ENCODE measurements around the gene MRPL52.
"Not testable (repeated sequence)": the region's sequence is repeated elsewhere in the genome, so short reads cannot be mapped to it uniquely, and the experiment has no call there.

The MRPL52 gene

DNA sequence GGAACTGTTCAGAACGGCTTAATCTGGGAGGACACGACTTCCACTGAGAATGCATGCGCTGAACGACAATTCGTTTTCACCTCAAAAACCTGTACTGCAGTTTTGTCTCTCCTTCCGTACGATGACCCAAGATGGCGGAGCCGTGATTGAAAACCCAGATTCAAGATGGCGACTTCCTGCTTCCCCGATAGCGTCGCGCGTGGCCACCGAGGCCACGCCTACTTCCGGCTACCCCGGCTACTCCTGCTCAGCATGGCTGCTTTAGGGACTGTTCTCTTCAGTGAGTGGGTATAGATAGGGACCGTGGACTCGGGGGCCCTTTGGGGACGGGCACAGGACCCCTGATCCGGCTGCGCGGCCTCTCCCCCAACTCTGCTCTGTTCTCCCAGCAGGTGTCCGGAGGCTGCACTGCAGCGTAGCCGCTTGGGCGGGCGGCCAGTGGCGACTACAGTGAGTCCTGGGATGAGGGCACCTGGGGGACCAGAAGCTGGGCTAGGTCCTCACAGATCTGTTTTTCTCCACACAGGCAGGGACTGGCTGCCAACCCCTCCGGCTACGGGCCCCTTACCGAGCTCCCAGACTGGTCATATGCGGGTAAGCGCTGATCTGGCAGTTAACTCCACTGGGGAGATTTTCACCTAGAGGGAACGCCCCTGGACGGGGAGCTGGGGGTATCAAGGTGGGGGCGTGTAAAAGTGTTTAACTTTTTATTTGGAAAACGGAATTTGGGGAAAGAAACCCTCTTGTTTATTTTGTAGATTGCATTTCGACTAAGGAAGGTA, at the start of gene MRPL52:
TSS of gene MRPL52 (plus strand) at position 227 of the 782 bp plus-strand sequence. CDS start at position 253, 26 bp downstream.
- peak; percentile 95 for DNase-seq

DNA sequence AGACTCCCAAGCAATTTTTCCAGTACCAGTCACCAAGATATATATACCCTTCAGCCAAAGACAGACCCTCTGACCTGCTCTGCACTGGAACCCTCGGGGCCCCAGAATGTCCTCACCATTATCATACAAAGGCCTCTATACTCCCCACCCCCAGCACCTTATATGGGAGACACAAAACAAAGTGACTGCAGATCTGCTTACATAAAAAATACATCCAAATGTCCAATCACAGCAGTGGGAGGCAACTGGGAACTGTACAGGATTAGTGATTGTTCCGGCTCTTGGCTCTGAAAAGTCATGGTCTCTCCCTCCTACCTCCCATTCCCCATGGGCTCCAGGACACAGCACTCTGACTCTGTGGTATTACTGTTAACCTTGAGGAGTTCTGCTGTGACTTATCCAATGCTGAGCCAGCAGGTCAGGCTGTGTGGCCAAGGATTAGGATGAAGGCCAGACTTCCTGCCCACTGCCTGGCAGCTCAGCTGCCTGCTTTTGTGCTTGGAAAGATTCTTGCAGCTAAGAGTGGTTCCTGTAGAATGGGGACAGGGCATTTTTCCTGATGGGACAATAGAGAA, 49.5 kb upstream of the MRPL52 start:
- no peak for DNase-seq

DNA sequence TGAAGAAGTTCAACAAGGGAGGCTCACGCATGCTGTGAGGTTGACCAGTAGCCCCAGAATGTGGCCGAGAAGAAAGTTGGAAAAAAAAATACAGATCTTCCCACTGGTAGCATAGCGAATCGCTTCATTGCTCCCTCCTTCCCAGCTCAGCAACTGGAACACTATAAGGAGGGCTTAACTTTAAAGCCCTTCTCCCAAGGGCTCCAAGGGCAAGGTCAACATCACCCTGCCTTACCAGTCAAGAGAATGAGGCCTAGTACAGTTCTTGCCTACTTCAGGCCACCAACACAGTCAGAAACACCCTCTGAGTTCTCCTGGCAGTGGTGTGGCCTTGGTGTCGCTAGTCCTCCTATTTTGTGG, 48.8 kb upstream of the MRPL52 start:
- DNase-seq = no peak

DNA sequence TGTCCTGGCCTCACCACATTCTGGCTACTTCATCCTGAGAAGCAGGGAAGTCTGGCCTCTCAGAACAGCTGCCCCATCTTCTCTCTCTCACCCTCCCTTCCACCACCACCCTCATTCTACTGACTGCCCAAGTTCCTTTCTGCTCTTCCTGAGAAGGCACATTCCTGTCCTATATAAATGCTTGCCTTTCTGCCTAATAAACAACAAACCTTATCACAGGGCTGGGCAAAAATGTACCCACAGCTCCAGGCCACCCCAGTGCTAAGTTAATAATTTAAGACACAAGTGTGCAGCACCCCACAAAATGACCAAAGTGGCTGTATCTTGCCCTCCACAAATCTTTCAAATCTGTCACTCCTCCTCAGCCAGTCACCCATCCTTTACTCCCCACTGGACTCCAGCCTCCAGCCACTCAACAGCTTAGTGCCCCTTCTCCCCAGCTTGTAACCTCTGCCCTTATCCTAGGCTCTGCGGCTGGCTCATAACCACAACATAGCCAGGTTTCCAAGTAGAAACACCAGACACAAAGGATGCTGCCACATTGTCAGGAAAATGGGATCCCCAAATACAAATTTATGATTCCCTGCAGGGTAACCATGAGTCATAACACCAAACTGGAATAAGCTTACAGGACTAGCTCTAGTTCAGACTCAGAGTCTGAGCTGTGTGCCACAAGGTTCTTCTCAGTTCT, 48.2 kb upstream of the MRPL52 start:
- no peak for DNase-seq

DNA sequence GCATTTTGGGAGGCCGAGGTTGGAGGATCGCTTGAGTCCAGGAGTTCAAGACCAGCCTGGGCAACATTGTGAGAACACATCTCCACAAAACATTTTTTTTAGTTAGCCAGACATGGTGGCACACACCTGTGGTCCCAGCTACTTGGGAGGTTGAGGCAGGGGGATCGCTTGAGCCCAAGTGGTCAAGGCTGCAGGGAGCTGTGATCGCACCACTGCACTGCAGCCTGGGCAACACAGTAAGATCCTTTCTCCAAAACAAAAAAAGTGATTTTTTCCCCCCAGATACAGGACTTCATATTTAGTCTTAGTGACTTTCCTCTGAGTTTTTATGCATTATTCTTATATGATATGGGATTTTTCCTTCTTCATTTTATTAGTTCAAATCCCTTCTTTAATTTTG, 43.0 kb upstream of the MRPL52 start:
- no peak for DNase-seq

DNA sequence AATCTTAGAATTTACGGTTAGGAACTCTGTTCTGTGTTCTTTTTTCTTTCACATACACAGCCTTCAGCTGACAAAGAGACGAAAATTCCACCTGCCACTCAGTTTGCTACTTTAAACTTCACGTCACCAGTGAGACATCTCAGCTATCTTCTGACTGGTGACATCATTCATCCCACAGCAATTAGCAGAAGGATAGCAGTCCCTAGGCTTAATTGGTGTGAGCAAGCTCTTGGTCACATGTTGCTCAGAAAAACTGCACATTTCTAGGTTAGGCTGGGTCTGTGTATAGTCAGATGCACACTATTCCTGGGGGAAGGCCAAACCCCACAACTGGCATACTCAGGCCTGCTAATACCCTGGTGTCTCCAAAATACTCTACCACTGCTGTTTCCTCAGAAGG, 38.4 kb upstream of the MRPL52 start:
- DNase-seq = no peak

DNA sequence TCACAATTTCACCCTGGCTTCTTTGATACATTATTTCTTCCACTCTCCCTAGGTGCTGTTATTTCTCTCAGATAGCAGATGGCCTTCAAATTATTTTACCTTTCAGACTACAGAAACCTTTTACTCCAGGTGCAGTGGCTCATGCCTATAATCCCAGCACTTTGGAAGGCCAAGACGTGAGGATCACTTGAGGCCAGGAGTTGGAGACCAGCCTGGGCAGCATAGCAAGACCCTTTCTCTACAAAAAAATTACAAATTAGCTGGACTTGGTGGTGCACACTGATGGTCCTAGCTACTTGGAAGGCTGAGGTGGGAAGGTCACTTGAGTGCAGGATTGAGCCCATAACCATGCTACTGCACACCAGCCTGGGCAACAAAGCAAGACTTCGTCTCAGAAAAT, 37.5 kb upstream of the MRPL52 start:
- DNase-seq = no peak

DNA sequence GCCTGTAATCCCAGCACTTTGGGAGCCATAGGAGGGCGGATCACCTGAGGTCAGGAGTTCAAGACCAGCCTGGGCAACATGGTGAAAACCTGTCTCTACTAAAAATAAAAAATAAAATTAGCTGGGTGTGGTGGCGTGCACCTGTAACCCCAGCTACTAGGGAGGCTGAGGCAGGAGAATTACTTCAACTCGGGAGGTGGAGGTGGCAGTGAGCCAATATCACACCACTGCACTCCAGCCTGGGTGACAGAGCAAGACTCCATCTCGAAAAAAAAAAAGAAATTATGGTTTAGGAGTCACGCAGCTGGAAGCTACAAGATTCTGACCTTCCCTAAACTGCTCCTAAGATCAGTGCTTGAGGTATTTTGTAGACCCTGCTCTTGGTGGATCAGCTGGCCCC, 36.1 kb upstream of the MRPL52 start:
- DNase-seq = not testable (repeated sequence)

DNA sequence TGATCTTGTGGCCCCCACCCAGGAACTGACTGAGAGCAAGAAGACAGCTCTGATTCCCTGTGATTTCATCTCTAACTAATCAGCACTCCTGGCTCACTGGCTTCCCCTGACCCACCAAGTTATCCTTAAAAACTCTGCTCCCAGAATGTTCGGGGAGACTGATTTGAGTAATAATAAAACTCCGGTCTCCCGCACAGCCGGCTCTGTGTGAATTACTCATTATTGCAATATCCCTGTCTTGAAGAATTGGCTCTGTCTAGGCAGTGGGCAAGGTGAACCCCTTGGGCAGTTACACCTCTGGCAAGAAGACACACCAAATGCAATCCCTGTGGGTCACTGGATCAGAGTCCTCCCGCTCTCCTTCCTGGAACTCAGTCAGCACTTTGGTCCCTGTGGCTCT, 35.7 kb upstream of the MRPL52 start:
- DNase-seq = no peak

DNA sequence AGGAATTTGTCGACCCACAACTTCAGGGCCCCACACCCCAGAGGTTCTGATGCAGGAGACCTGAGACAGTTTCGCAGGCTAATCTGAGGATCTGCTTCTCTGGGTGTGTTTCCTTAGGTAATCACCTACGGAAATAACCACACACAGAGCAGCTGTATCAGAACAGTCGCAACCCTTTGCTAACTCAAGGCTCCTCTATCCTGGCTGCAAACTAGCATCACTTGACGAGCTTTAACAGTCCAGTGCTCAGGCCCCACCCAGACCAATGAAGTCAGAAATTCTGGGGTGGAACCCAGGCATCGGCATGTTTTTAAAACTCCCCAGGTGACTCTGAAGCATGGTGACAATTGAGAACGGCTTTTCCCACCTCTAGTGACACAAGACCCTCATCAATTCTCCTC, 35.1 kb upstream of the MRPL52 start:
- DNase-seq = no peak

DNA sequence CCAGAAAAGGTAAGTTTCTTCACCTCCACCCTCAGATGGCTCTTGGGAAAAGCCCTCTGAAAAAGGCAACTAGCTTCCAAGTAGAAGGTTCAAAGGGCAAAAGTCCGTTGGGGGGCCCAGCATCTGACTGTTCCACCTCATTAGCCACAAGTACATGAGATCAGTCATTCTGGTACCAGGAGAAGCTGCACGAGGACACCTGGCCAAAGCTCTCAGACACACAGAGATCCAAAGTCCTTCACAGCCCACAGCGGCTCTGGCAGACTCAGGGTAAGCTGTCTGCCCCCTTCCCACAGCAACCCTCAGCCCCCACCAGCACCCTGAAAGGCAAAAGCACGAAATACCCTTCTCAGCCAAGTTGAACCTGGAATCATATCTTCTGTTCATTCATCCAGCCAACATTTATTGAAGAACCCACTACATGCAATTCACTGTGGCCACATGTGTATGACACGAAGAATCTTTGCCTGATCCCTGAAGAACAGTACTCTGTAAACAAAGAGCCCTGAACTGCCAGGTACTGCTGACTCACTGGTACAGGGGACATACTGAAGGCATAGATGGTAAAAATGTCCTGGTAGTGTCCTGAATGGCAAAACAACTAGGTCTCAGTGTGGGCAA, 33.5 kb upstream of the MRPL52 start:
- DNase-seq = no peak

DNA sequence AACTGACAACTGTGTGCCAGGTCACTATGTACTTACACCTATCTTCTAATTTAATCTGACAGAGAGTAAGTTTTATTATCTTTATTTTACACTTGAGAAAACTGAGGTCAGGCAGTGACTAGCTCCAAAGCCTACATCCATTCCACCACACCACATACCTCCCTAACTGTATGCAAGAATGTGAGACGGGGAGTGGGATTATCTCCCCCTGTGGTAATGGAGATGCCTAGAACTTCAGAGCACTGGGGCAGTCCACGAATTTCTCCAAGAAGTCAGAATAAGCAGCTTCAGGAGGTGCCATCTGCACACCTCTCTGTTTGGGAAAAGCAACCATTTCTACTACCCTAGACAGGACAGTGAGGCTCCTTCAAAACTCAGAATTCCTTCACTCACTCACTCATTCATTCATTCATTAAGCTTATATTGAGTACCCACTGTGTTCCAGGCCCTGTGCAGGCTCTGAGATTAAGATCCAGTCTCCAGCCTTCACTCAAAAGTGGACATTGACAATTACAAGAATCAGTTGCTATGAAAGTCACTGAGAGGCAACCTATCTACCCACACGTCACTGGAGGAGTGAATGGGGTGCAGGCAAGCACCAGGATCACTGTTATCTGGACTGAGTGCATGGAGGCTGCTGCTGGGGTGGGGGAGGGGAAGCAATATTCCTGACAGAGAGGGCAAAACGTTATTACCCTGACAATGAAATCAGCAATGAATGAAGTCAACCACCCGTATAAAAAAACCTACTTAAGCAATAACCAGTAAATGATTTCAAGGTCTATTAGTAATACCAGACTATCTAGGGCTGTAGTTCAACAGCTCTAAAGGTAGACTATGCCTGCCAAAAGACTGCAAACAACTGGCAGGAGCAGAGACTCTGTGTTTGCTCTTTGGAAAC, 32.4 kb upstream of the MRPL52 start:
- no peak for DNase-seq

DNA sequence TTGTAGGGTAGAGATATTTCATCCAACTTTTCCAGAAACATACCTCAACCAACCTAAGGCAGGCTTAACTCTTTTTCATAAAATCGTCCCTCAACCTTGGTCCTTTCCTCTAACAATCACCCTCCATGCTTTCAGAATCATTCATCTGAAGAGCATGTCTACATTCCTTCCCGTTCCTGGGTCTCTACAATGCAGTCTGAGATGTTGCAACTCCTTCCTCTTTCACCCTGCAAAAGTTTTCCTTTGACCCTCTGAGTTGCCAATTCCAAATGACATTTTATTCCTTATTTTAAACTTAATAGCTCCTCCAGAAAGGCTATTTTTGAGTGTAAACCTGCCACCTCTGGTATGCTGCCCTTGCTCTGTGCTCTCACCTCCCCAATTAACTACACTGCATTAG, 31.2 kb upstream of the MRPL52 start:
- DNase-seq = no peak

DNA sequence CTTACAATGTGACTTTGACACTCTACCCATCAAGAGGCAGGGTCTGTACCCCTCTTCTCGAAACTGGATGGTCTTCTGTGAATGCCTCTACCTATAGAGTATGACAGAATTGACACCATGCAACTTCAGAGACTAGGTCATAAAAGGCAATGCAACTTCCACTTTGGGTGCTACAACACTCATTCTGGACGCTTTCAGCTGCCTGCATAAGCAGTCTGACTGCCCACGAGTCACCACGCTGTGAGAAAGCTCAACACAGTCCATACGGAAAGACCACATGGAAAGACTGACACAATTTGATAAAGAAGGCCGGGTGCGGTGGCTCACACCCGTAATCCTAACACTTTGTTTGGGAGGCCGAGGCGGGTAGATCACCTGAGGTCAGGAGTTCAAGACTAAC, 29.3 kb upstream of the MRPL52 start:
- DNase-seq = no peak

DNA sequence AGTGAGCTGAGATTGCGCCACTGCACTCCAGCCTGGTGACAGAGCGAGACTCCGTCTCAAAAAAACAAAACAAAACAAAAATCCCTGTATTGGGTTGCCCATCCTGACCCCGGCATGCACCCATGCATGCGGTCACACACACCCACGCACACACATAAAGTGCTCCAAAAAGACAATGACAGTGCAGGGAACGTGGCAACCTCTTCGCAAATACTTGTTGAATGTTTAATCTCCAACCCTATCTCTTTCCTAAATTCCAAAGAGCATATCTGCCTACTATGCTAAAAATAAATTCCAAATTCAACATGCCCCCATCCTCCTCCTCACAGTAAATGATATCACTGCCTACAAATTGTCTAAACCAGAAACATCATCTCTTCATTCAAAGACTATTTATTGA, 28.0 kb upstream of the MRPL52 start:
- no peak for DNase-seq

DNA sequence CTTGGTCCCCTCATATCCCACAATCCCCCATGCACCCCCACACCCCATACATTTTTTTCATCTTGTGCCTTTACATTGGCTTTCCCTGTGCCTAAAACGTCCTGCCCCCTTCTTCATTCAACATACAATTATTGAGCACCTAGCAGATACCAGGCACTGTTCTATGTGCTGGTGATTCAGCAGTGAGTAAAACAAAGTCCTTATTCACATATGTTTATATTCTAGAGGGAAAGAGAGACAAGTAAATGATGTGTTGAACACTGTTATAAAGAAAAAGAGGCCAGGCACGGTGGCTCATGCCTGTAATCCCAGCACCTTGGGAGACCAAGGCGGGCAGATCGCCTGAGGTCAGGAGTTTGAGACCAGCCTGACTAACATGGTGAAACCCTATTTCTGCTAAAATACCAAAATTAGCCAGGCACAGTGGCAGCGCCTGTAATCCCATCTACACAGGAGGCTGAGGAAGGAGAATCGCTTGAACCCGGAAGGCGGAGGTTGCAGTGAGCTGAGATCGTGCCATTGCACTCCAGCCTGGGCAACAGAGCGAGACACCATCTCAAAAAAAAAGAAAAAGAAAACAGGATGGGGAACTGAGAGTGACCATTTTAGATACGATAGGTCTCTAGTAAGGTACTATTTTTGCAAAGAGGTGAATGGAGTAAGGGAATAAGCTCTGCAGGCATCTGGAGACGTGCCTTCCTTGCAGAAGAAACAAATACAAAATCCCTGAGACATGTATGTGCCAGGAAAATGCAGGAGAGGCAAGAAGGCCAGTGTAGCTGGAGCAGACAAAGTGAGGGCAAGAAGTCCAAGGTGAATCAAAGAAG, 26.6 kb upstream of the MRPL52 start:
- no peak for DNase-seq

DNA sequence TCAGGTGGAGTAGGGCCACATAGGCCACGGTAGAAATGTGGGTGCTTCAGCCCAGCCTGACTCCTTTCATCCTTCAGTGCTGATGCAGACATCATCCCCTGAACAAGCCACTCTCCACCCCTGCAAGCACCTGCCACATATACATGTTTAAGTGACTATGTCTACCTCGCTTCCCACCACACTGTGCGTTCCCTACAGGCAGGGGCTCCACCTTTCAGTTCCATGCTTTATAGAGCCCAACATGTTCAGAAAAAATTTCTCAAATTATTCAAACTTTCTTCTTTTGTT, 26.1 kb upstream of the MRPL52 start:
- DNase-seq = no peak

DNA sequence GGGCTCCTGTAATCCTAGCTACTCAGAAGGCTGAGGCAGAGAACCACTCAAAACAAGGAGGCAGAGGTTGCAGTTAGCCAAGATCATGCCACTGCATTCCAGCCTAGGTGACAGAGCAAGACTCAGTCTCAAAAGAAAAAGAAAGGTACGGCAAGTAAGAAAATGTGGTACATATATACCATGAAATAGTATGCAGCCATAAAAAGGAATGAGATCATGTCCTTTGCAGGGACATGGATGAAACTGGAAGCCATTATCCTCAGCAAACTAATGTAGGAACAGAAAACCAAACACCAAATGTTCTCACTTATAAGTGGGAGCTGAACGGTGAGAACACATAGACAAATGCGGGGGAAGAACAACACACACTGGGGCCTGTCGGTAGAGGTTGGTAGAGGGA, 24.5 kb upstream of the MRPL52 start:
- not testable (repeated sequence) for DNase-seq

DNA sequence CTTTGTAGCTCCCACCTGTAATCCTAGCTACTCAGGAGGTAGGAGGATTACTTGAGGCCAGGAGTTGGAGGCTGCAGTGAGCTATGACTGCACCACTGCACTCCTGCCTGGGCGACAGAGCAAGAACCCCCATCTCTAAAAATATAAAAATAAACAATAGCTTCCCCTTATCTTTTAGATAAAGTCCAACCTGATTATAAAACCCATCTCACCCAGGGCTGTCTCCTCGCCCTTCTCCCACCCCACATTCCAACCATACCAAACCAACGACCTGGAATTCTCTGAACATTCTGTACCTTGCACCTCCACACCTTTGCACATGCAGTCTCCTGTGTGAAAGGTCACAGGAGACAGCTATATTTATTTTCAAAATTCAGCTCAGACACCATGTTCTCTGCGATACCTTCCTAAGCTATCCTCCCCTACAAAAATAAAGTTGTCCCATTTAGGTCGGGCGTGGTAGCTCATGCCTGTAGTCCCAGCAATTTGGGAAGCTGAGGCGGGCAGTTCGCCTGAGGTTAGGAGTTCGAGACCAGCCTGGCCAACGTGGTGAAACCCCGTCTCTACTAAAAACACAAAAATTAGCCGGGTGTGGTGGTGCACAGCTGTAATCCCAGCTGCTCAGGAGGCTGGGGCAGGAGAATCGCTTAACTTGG, 22.1 kb upstream of the MRPL52 start:
- DNase-seq = no peak

DNA sequence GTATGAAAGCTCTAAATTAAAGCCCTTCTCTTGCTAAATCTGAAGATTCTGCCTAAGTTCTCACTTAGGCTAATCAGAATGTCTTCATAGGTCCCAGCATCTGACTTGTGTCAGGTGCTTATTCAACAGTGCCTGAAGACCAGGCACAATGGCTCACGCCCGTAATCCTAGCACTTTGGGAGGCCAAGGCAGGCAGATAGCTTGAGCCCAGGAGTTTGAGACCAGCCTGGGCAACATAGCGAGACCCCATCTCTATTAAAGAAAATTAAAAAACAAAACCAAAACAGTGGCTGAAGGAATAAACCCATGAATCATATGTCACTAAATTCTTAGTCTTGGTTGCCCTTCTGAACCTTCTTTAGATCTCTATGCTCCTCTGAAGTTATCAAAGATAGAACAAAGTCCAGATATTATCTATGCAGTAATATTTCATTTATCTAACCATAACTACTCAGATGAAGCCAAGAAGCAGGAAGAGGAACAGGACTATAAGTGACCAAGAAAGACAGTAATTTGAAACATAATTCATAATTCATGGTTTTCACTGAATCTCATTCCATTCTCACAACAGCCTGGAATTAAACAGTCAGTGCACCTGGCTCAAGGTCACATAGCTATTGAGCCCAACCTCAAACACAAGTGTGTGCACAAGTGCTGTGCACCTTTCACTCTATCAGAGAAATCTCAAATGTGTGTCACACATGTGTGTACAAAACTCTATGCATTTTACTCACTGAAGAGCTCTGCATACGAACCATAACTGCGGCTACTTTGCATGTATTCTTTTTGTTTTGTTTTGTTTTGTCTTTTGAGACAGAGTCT, 21.1 kb upstream of the MRPL52 start:
- no peak for DNase-seq

DNA sequence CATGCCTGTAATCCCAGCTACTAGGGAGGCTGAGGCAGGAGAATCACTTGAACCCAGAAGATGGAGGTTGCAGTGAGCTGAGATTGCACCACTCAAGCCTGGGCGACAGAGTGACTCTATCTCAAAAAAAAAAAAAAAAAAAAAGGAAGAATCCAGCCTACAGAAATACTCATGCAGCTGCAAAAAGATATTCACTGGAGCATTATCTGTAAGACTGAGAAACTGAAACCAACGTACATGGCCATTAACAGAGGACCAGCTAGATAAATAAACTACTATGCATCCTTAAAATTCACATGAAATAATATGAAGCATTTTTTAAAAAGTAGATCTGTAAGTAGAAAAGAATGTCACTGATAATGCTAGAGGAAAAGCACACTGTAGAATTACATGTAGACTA, 18.0 kb upstream of the MRPL52 start:
- DNase-seq = no peak

All from femur (tissue), 1 donor.